ENCODE data around the gene SPRED3.

DNA sequence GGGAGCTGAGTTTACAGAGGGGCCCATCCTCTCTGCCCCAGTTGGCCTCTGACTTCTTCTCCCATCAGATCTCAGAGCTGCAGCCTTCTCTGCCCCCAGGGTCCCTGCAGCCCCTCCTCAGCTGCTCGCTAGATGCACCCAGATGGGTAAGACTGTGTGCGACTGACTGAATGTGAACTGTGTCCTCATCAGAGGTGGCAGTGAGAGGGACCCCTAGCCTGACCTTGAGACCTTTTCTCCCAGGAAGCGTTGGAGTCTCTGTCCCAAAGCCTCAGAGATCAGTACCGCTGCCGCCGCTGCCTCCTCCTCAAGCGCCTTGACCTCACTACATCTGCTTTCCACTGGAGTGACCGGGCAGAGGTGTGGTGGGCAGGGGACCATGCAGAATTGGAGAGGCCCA, 16.8 kb downstream of the SPRED3 start:
- TF ChIP-seq, protein P1, sequence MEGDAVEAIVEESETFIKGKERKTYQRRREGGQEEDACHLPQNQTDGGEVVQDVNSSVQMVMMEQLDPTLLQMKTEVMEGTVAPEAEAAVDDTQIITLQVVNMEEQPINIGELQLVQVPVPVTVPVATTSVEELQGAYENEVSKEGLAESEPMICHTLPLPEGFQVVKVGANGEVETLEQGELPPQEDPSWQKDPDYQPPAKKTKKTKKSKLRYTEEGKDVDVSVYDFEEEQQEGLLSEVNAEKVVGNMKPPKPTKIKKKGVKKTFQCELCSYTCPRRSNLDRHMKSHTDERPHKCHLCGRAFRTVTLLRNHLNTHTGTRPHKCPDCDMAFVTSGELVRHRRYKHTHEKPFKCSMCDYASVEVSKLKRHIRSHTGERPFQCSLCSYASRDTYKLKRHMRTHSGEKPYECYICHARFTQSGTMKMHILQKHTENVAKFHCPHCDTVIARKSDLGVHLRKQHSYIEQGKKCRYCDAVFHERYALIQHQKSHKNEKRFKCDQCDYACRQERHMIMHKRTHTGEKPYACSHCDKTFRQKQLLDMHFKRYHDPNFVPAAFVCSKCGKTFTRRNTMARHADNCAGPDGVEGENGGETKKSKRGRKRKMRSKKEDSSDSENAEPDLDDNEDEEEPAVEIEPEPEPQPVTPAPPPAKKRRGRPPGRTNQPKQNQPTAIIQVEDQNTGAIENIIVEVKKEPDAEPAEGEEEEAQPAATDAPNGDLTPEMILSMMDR (IDR thresholded peaks at IDR 0.05): no peak
- no peak for TF ChIP-seq POLR2A (IDR thresholded peaks at IDR 0.05)
- TF ChIP-seq POLR2AphosphoS5 (IDR thresholded peaks at IDR 0.05): no peak
- TF ChIP-seq EP300 (IDR thresholded peaks at IDR 0.05; ENCODE audit: low read depth): no peak

All from transverse colon (tissue), 4 donors.